Raji (cell line): Measurements from ENCODE around the gene PDE10A.

Experiments
- POLR2A ChIP-seq: IDR thresholded peaks from 2 replicates; pipeline ENCODE4 v1.6.1; 2011; ENCODE audit warnings: low read depth, low read length, control low read depth; ENCODE audit not compliant: insufficient read depth

Gene PDE10A

GRCh38 chr6:165588515-165588914 is 74.5 kb downstream of the PDE10A start:
- no peak for TF ChIP-seq POLR2A

- no peak for TF ChIP-seq POLR2A
Measured at GRCh38 chr6:165587206-165587605, 75.8 kb downstream of the PDE10A start.

GRCh38 chr6:165586706-165587105 is 76.3 kb downstream of the PDE10A start:
- no peak for TF ChIP-seq POLR2A

- no peak for TF ChIP-seq POLR2A
Measured at GRCh38 chr6:165585060-165585459, 78.0 kb downstream of the PDE10A start.

GRCh38 chr6:165584541-165584940 is 78.5 kb downstream of the PDE10A start:
- no peak for TF ChIP-seq POLR2A

GRCh38 chr6:165581678-165582077 is 81.4 kb downstream of the PDE10A start:
- TF ChIP-seq POLR2A, result no peak

GRCh38 chr6:165580136-165580535 is 82.9 kb downstream of the PDE10A start:
- no peak for TF ChIP-seq POLR2A

- no peak for TF ChIP-seq POLR2A
Measured at GRCh38 chr6:165579151-165579550, 83.9 kb downstream of the PDE10A start.

GRCh38 chr6:165577556-165577955 is 85.5 kb downstream of the PDE10A start:
- no peak for TF ChIP-seq POLR2A

GRCh38 chr6:165575158-165575549 is 87.9 kb downstream of the PDE10A start:
- TF ChIP-seq POLR2A, result no peak

GRCh38 chr6:165574220-165575157 is 88.6 kb downstream of the PDE10A start:
- no peak for TF ChIP-seq POLR2A

- no peak for TF ChIP-seq POLR2A
Measured at GRCh38 chr6:165573671-165574070, 89.4 kb downstream of the PDE10A start.

GRCh38 chr6:165571721-165572132 is 91.3 kb downstream of the PDE10A start:
- TF ChIP-seq POLR2A, result no peak

- no peak for TF ChIP-seq POLR2A
Measured at GRCh38 chr6:165571068-165571682, 91.9 kb downstream of the PDE10A start.

- TF ChIP-seq POLR2A, result no peak
Measured at GRCh38 chr6:165568326-165568725, 94.7 kb downstream of the PDE10A start.
